Urothelium cell line (cell line): ENCODE data around the gene ZNF445.
A peak's percentile ranks its signal among the peaks of the same experiment; 100 is the strongest.
"Not testable (repeated sequence)": the region's sequence is repeated elsewhere in the genome, so short reads cannot be mapped to it uniquely, and the experiment has no call there.

Experiments
- DNase-seq: peaks from one replicate; pipeline ENCODE4 v3.0.0; 2011; ENCODE audit warnings: low spot score, mixed read lengths
- FAIRE-seq: peaks from 2 replicates; lab custom pipeline; 2011; peaks lifted over from hg19 to GRCh38; lab: Jason Lieb, UNC

The ZNF445 gene

GRCh38 chr3:44437800-44438199 is 39.7 kb downstream of the ZNF445 start:
- DNase-seq, result no peak
- FAIRE-seq, result no peak

DNA sequence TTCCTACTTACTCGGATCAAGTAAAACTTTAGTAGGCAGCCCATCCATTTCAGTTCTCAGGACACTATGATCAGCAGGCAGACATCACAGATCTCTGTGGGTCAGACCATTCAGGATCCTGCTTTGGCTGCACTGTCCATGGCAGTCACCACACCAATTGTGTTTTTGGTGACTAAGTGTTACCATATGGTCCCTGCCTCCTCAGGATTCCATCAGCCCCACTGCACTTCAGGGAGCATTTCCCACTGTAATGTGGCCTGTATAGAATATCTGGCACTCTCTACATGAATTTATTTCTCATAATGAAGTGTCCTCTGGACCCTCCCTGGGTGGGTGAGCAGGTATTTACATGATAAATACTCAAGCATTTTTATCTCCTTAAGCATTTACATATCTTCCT is 41.3 kb downstream of the ZNF445 start:
- no peak for FAIRE-seq
- DNase-seq, result no peak

GRCh38 chr3:44434834-44435510 is 42.5 kb downstream of the ZNF445 start:
- DNase-seq, result no peak
- no peak for FAIRE-seq

DNA sequence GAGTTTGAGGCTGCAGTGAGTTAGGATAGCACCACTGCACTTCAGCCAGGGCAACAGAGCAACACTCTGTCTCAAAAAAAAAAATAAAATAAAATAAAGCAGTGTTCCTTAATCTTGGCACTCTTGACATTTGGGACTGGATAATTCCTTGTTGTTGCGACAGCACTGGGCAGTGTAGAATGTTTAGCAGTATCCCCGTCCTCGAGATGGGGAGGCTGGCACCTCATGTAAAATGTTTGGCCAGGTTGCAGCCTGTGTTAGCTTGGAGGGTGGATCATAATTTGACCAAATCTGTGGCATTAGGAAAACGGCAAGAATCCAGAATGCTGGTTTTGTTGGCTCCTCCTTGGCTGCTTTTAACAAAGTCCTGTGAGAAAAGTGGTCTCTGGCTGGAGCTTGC is 47.0 kb downstream of the ZNF445 start:
- no peak for DNase-seq
- no peak for FAIRE-seq

GRCh38 chr3:44429459-44429858 is 48.0 kb downstream of the ZNF445 start:
- DNase-seq, result no peak
- no peak for FAIRE-seq

DNA sequence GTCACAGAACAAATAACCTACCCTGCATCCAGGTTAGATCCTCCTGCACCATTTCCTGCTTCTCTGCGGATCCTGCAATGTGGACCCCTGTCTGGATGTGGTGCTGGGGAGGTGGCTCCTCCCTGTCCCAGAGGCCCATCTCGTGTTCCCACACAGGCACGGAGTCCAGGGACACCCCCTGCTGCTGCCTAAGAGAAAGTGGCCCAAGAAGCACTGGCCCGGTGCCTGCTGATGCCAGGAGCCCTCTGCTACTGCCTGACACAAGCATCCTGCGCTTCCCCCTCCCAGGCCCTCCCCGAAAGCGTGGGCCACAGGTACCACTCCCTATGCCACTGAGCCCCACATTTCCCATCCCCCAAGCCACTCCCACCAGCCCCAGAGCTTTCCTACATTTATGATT is 48.6 kb downstream of the ZNF445 start:
- DNase-seq (no peak), FAIRE-seq (no peak)

DNA sequence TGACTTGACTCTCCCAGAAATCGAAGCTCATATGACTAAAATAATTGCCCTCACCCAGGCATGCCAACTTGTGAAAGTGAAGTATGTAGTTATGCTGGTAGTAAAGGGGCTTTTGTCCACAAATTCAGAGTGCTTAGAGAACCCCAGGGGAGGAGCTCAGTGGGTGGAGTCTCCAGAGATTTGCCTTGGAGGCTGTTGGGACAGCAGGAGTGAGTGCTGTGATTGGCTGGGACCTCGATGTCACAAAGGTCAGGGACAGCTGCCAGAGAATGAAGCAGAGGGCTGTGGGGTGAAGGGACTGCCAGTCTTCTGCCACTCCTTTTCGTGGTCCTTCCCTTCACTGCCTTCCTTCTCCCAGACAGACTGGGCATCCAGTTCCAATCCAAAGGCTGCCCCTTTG is 49.8 kb downstream of the ZNF445 start:
- DNase-seq (no peak), FAIRE-seq (no peak)

GRCh38 chr3:44424758-44425157 is 52.7 kb downstream of the ZNF445 start:
- FAIRE-seq (no peak), DNase-seq (no peak)

DNA sequence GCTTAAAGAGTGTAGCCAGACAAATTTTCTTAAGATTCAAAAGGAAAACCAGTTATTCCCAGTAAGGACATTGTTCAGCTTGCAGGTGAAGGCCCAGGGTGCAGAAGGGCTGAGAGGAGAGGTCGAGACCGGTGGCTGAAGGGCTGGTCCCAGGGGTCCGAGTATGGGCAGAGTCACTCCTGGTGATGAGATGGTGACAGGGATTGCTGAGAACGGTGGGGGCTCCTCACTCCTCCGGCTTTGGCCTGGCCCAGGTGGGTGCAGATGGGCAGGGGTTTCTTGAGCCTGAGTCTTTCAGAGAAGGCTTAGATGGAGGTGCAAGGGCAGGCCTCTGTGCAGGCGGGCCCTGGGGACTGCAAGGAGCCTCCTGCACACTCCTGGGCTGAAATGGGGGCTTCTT is 56.2 kb downstream of the ZNF445 start:
- FAIRE-seq (no peak), DNase-seq (no peak)

DNA sequence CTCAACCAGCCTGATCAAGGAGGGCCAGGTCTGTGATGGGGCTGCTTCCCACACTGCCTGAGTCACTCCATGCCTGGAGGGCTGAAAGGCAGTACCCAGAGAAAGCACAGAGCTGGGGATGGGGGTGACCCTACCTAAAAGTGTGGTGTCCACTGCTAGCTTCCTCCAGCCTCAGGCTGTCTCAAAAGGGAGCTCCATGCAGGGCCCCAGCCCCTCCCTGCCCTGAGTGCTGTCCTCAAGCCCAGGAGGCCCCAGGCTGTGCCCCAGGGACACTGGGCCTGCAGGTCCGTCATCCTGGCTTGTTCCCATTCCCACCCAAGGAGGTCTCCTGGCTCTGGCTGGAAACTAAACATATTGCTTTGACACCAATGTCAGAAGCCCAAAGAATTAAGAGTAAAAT is 56.8 kb downstream of the ZNF445 start:
- no peak for DNase-seq
- no peak for FAIRE-seq

GRCh38 chr3:44419923-44420650 is 57.4 kb downstream of the ZNF445 start:
- DNase-seq, result no peak
- no peak for FAIRE-seq

- FAIRE-seq (no peak), DNase-seq (no peak)
Observed at GRCh38 chr3:44419116-44419922, 58.2 kb downstream of the ZNF445 start.

GRCh38 chr3:44418549-44418948 is 58.9 kb downstream of the ZNF445 start:
- FAIRE-seq (no peak), DNase-seq (no peak)

- not testable (repeated sequence) for DNase-seq, FAIRE-seq
Observed at GRCh38 chr3:44418118-44418517, 59.4 kb downstream of the ZNF445 start.

GRCh38 chr3:44416031-44417030 is 61.1 kb downstream of the ZNF445 start:
- DNase-seq (no peak), FAIRE-seq (no peak)

- DNase-seq (no peak), FAIRE-seq (no peak)
Observed at GRCh38 chr3:44415421-44415820, 62.0 kb downstream of the ZNF445 start.

DNA sequence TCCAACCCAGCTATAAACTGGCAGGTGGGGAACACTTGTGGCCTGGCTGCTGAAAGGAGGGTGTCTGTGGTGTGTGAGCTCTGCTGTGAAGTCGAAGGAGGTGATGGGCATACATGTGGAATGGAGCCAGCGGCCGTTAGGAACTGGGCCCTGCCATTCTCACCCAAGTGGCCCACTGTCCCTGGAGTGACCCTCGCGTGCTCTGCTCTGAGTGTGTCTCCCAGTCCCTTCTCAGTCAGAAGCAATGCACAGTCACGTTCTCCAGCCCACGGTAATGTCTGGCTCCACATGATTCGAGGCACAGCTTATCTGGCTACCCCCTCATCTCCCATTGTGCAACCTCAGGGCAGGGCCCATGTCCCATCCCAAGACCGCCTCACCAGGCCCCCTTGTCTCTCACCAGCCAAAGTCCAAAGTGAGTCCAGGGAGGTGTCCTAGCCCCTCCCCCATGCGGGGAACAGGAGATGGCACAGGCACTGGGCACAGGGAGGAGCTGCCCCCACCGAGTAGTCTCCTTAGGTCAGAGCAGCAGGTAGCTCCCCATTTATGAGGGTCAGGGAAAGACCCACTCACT is 62.9 kb downstream of the ZNF445 start:
- peak; percentile 59 for FAIRE-seq
- no peak for DNase-seq

DNA sequence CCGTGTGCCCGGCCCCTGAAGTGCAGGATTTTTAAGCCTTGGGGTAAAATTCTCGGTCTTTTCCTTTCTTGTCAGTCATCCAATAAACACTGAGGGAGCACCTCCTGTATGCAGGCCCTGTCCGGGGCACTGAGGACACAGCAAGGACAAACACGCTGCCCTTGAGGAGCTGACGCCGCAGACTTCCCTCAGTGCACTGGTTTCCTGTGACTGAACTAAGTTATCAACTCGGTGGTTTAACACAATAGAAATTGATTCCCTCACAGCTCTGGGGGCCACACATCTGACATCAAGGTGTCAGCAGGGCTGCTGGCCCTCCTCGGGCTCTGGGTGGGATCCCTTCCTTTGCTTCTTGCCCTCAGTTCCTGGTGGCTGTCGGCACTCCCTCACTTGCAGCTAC is 65.1 kb downstream of the ZNF445 start:
- no peak for FAIRE-seq
- DNase-seq, result no peak

DNA sequence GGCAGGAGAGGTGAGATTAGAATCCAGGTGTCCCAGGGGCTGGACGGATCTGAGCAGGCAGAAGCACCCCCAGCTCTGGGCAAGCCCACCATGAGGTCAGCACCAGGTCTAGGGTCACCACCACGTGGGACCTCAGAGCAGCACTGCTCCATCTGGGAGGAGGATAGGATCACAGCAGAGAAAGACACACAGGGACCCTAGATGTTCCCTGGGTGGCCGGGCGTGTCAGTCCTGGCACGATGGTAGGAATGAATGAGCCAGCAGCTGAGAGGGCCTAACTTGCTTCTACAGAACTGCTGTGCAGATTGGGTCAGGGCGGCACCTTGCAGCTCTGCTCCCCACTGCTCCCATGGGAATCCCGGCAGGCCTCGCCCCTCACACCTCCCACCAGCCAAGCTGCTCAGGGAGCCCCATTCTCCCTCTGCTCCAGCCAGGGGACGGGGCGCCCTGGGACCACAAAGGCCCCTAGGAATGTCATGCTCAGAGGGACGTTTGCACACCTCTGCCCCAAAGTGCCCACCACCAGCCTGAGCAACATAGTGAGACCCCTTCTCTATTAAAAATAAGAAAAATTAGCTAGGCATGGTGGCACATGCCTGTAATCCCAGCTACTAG is 66.3 kb downstream of the ZNF445 start:
- FAIRE-seq (no peak), DNase-seq (no peak)
